Activated B cell treated with CpG ODN at 0.5 μM for 24 hours (primary cell): Measurements from ENCODE around the gene AKT3. TPM values are rescaled to one million over a fixed set of nuclear protein-coding genes. Genes with fewer than 3 reads are reported as not detected.

Experiments
- ATAC-seq: fragments of 200-7000 bp; cut with Tn5 transposase; one replicate; pipeline ENCODE4 v1.10.0; 2021; ENCODE audit warnings: low read depth, mild to moderate bottlenecking, moderate library complexity
- CTCF ChIA-PET: fragments of 350-600 bp; sonication (Branson Sonifier 250); formaldehyde crosslinking; loops from one replicate; lab custom pipeline; 2021; ENCODE audit warnings: antibody characterized with exemption; lab: Charles Lee
- POLR2A ChIA-PET: fragments of 350-600 bp; sonication (Branson Sonifier 250); formaldehyde crosslinking; loops from one replicate; lab custom pipeline; 2021; ENCODE audit warnings: antibody characterized with exemption; lab: Charles Lee
- DNase-seq: peaks from one replicate; pipeline ENCODE4 v3.0.0; 2022
- H3K27ac Mint-ChIP-seq: one replicate; pipeline ENCODE4 v1.8.0; 2020; ENCODE audit warnings: mixed read lengths
- H3K27me3 Mint-ChIP-seq: one replicate; pipeline ENCODE4 v1.8.0; 2021; ENCODE audit warnings: mixed read lengths
- H3K36me3 Mint-ChIP-seq: one replicate; pipeline ENCODE4 v1.8.0; 2021; ENCODE audit warnings: low read depth, mixed read lengths
- H3K4me1 Mint-ChIP-seq: one replicate; pipeline ENCODE4 v1.8.0; 2021; ENCODE audit warnings: mixed read lengths
- H3K4me3 Mint-ChIP-seq: one replicate; pipeline ENCODE4 v1.8.0; 2020; ENCODE audit warnings: mild to moderate bottlenecking, mixed read lengths
- H3K9me3 Mint-ChIP-seq: one replicate; pipeline ENCODE4 v1.8.0; 2020; ENCODE audit warnings: mixed read lengths
- CTCF ChIP-seq: fragments of 200-600 bp; IDR thresholded peaks from one replicate; pipeline ENCODE4 v1.8.0; 2022; ENCODE audit warnings: antibody characterized with exemption, mild to moderate bottlenecking
- intact Hi-C: fragments of 100-400 bp; cut with micrococcal nuclease; formaldehyde crosslinking; loops from one replicate; pipeline ENCODE4 v1.15.1; 2024
- total RNA-seq: library from RNA; stranded (reverse); gene quantifications from 2 replicates; pipeline ENCODE4 v1.2.3, GENCODE V29; 2022

AKT3 gene
- total RNA-seq, 1 donor from 2014 or later, result 63.3 TPM

GRCh38 chr1:243719476-243719875 is 130.6 kb downstream of the AKT3 start:
- ATAC-seq, result no peak
- no peaks in the 10 kb centered on the region for H3K9me3 Mint-ChIP-seq
- peaks cover 14% of the 10 kb centered on the region for H3K4me1 Mint-ChIP-seq
- ChIA-PET CTCF (no interaction called here), POLR2A (no interaction called here)
- H3K4me3 Mint-ChIP-seq, result no peak overlapping the region
- TF ChIP-seq CTCF, result no peak
- no peak for DNase-seq
- H3K27ac Mint-ChIP-seq, result no peak overlapping the region
- H3K27me3 Mint-ChIP-seq, result no peaks in the 10 kb centered on the region
- H3K36me3 Mint-ChIP-seq, result no peaks in the 10 kb centered on the region
- intact Hi-C loops, result no loop called here

- Mint-ChIP-seq H3K36me3 (no peaks in the 10 kb centered on the region), H3K9me3 (no peaks in the 10 kb centered on the region), H3K4me3 (no peak overlapping the region), H3K27ac (no peak overlapping the region), H3K4me1 (peaks cover 10% of the 10 kb centered on the region), H3K27me3 (no peaks in the 10 kb centered on the region)
- POLR2A ChIA-PET, result no interaction called here
- TF ChIP-seq CTCF, result no peak
- CTCF ChIA-PET, result no interaction called here
- no peak for ATAC-seq
- no peak for DNase-seq
- intact Hi-C loops, result no loop called here
These were observed 131.2 kb downstream of the AKT3 start for GRCh38 chr1:243718893-243719292.

GRCh38 chr1:243718022-243718421 is 132.0 kb downstream of the AKT3 start:
- POLR2A ChIA-PET, result no interaction called here
- DNase-seq (no peak), ATAC-seq (no peak)
- CTCF ChIA-PET, result no interaction called here
- H3K9me3 Mint-ChIP-seq, result no peaks in the 10 kb centered on the region
- no peak overlapping the region for H3K4me3 Mint-ChIP-seq
- no peak overlapping the region for H3K27ac Mint-ChIP-seq
- H3K27me3 Mint-ChIP-seq, result no peaks in the 10 kb centered on the region
- no peaks in the 10 kb centered on the region for H3K36me3 Mint-ChIP-seq
- no peak for TF ChIP-seq CTCF
- intact Hi-C loops, result no loop called here
- peaks cover 3% of the 10 kb centered on the region for H3K4me1 Mint-ChIP-seq

- DNase-seq (no peak), ATAC-seq (no peak)
- Mint-ChIP-seq H3K9me3 (no peaks in the 10 kb centered on the region), H3K27ac (no peak overlapping the region), H3K27me3 (no peaks in the 10 kb centered on the region), H3K4me1 (peaks cover 4% of the 10 kb centered on the region), H3K4me3 (no peak overlapping the region), H3K36me3 (no peaks in the 10 kb centered on the region)
- ChIA-PET POLR2A (no interaction called here), CTCF (no interaction called here)
- intact Hi-C loops, result no loop called here
- TF ChIP-seq CTCF, result no peak
These were observed 133.1 kb downstream of the AKT3 start for GRCh38 chr1:243716906-243717305.

GRCh38 chr1:243715285-243715684 is 134.8 kb downstream of the AKT3 start:
- Mint-ChIP-seq H3K9me3 (no peaks in the 10 kb centered on the region), H3K4me1 (peaks cover 9% of the 10 kb centered on the region), H3K36me3 (no peaks in the 10 kb centered on the region), H3K27me3 (no peaks in the 10 kb centered on the region), H3K4me3 (no peak overlapping the region), H3K27ac (no peak overlapping the region)
- ATAC-seq, result no peak
- TF ChIP-seq CTCF, result no peak
- intact Hi-C loops, result no loop called here
- POLR2A ChIA-PET, result no interaction called here
- CTCF ChIA-PET, result no interaction called here
- no peak for DNase-seq
